ENCODE data around the gene ATP6AP2. TPM values are rescaled to one million over a fixed set of nuclear protein-coding genes. Genes with fewer than 3 reads are reported as not detected.

Gene ATP6AP2
- total and polyA plus RNA-seq, 2 of the 8 experiments (the other 6 are each of a cell fraction or from before 2014, with no cell fraction given) = 66.0 to 86.2 TPM

DNA sequence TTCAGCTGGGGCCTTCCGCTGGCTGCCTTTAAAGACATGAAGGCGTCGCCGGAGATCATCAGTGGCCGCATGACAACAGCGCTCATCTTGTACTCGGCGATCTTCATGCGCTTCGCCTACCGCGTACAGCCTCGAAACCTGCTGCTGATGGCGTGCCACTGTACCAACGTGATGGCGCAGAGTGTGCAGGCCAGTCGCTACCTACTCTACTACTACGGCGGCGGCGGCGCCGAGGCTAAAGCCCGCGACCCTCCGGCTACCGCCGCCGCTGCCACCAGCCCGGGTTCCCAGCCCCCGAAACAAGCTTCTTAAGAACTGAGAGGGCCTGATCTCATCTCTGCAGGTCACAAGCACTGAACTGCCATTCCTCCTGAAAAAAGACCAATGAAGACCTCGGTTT is 42.9 kb downstream of the ATP6AP2 start:
- CTCF ChIA-PET (ENCODE audit: partially characterized antibody) = no interaction called here
- H2BK5ac ChIP-seq (ENCODE audit: low read depth, low read length) = no peak overlapping the region
- H2BK120ac ChIP-seq (replicated peaks; ENCODE audit: low read depth, low read length) = no peak overlapping the region
- H3K9me3 ChIP-seq (ENCODE audit: insufficient read depth in 2 of 2, low read depth in 1 of 2, low read length in 1 of 2) = no peaks in the 10 kb centered on the region
- H3K18ac ChIP-seq (ENCODE audit: extremely low read depth, low read length) = no peak overlapping the region
- H2AK5ac ChIP-seq (ENCODE audit: low read depth, low read length) = no peak overlapping the region
- no peaks in the 10 kb centered on the region for H3K79me2 ChIP-seq (ENCODE audit: control insufficient read depth in 1 of 2, insufficient read depth in 2 of 2, low read length in 2 of 2)
- no peak overlapping the region for H3K27ac ChIP-seq (ENCODE audit: low read depth, low read length)
- H3K4me3 ChIP-seq (ENCODE audit: extremely low read depth in 1 of 4, insufficient read depth in 2 of 4, low read depth in 3 of 4, low read length in 4 of 4) = no peak overlapping the region
- H4K91ac ChIP-seq (replicated peaks; ENCODE audit: insufficient read length, low read length) = no peak overlapping the region
- no peak overlapping the region for H4K5ac ChIP-seq (ENCODE audit: insufficient read length, low read depth, low read length)
- POLR2A ChIA-PET (ENCODE audit: partially characterized antibody) = interaction anchor here (0.7 kb wide), 1 partner anchor 11 kb away, joined by 3 read pairs; no protein-coding TSS in a partner anchor
- no peak overlapping the region for H3K56ac ChIP-seq (replicated peaks; ENCODE audit: insufficient read length, low read depth, low read length)
- no peak overlapping the region for H3K4ac ChIP-seq (replicated peaks; ENCODE audit: insufficient read length, low read depth, low read length)
- no peak overlapping the region for H2BK20ac ChIP-seq (ENCODE audit: low read length)
- DNase-seq (ENCODE audit: low read depth in 1 of 2, low spot score in 2 of 2) = no peak
- no peaks in the 10 kb centered on the region for H3K27me3 ChIP-seq (replicated peaks in 1 of 4; ENCODE audit: control insufficient read depth in 3 of 4, extremely low read depth in 1 of 4, insufficient read depth in 3 of 4, low read length in 3 of 4)
- peaks cover 0 to 6% (median 0%) of the 10 kb centered on the region in 4 experiments; a peak in 1 of 8 replicates for H3K36me3 ChIP-seq (ENCODE audit: control insufficient read depth in 2 of 4, insufficient read depth in 4 of 4, low read length in 3 of 4)
- no peak overlapping the region for H2AFZ ChIP-seq (ENCODE audit: low read length)
- peaks cover 0 to 3% (median 0%) of the 10 kb centered on the region in 4 experiments; a peak in 1 of 7 replicates for H3K4me1 ChIP-seq (replicated peaks in 1 of 4; ENCODE audit: control insufficient read depth in 3 of 4, insufficient read depth in 4 of 4, low read length in 3 of 4)
- H3K79me1 ChIP-seq (ENCODE audit: low read depth, low read length) = no peaks in the 10 kb centered on the region
- H3K23me2 ChIP-seq (ENCODE audit: low read depth, low read length) = no peaks in the 10 kb centered on the region
- WGBS, 2 experiments (ENCODE audit: extremely low coverage in 1 of 2, insufficient coverage in 1 of 2, insufficient read length in 1 of 2, insufficient replicate concordance in 2 of 2, low coverage in 1 of 2, low lambda C conversion rate in 2 of 2, missing lambda C conversion rate in 1 of 2) = 91% methylated on average over 32 of the region's 32 CpGs; no CpG with 5 or more reads in 1 of the 2 experiments
- H4K8ac ChIP-seq (ENCODE audit: extremely low read depth, insufficient read depth, low read length) = no peak overlapping the region
- H4K20me1 ChIP-seq (replicated peaks in 1 of 2; ENCODE audit: control insufficient read depth in 1 of 2, insufficient read depth in 2 of 2, low read length in 2 of 2) = no peaks in the 10 kb centered on the region
- no peak overlapping the region for H3K9ac ChIP-seq (replicated peaks in 1 of 4; ENCODE audit: extremely low read depth in 1 of 4, low read depth in 3 of 4, low read length in 3 of 4)
- H3K4me2 ChIP-seq (ENCODE audit: insufficient read depth in 1 of 2, low read depth in 2 of 2, low read length in 2 of 2) = no peak overlapping the region
- no peak overlapping the region for H2BK12ac ChIP-seq (ENCODE audit: low read depth, low read length)
- no peak overlapping the region for H2BK15ac ChIP-seq (ENCODE audit: low read length)
- no peak overlapping the region for H3K23ac ChIP-seq (ENCODE audit: insufficient read length)
- no peak overlapping the region for H3K14ac ChIP-seq (ENCODE audit: insufficient read length)
- FAIRE-seq = no peak
- TF ChIP-seq RNF2 (IDR thresholded peaks at IDR 0.05; ENCODE audit: borderline replicate concordance, low read depth, low read length, missing control alignments, poor library complexity, severe bottlenecking) (no peak), POLR2A (IDR thresholded peaks at IDR 0.05; ENCODE audit: control extremely low read depth in 1 of 2, low read depth in 2 of 2, low read length in 2 of 2) (no peak)
